Nephron progenitor cell (in vitro differentiated cells): Measurements from ENCODE around the gene VAMP8.
"Not testable (repeated sequence)": the region's sequence is repeated elsewhere in the genome, so short reads cannot be mapped to it uniquely, and the experiment has no call there.

ENCODE experiments used
- DNase-seq: peaks from one replicate; pipeline ENCODE4 v3.0.0; 2021
- H3K27ac Mint-ChIP-seq: 2 replicates; pipeline ENCODE4 v1.8.0; 2021; ENCODE audit warnings: mild to moderate bottlenecking, moderate library complexity, mixed read lengths
- H3K27me3 Mint-ChIP-seq: 2 replicates; pipeline ENCODE4 v1.8.0; 2021; ENCODE audit warnings: mild to moderate bottlenecking, low read depth, mixed read lengths; ENCODE audit not compliant: poor library complexity
- H3K36me3 Mint-ChIP-seq: 2 replicates; pipeline ENCODE4 v1.8.0; 2021; ENCODE audit warnings: low read depth, mixed read lengths
- H3K4me1 Mint-ChIP-seq: 2 replicates; pipeline ENCODE4 v1.8.0; 2021; ENCODE audit warnings: mixed read lengths
- H3K4me3 Mint-ChIP-seq: 2 replicates; pipeline ENCODE4 v1.8.0; 2021; ENCODE audit warnings: mild to moderate bottlenecking, moderate library complexity, mixed read lengths
- H3K9me3 Mint-ChIP-seq: 2 replicates; pipeline ENCODE4 v1.8.0; 2021; ENCODE audit warnings: mild to moderate bottlenecking, moderate library complexity, mixed read lengths
- CTCF ChIP-seq: fragments of 200-600 bp; sonication (generic); IDR thresholded peaks from 2 replicates; pipeline ENCODE4 v1.5.0; 2021; ENCODE audit warnings: antibody characterized with exemption

The VAMP8 gene

GRCh38 chr2:85540133-85540648 lies 37.2 kb upstream of the VAMP8 start:
- DNase-seq = no peak
- H3K27ac Mint-ChIP-seq = peak overlapping the region; percentile 89
- H3K4me1 Mint-ChIP-seq = peaks cover 68% of the 10 kb centered on the region
- no peaks in the 10 kb centered on the region for H3K27me3 Mint-ChIP-seq
- peaks cover 51% of the 10 kb centered on the region for H3K36me3 Mint-ChIP-seq
- no peak for TF ChIP-seq CTCF
- H3K4me3 Mint-ChIP-seq = peak overlapping the region; percentile 99
- no peaks in the 10 kb centered on the region for H3K9me3 Mint-ChIP-seq

- Mint-ChIP-seq H3K27me3 (no peaks in the 10 kb centered on the region), H3K9me3 (no peaks in the 10 kb centered on the region), H3K36me3 (peaks cover 49% of the 10 kb centered on the region), H3K4me3 (peak overlapping the region; percentile 99), H3K4me1 (peaks cover 65% of the 10 kb centered on the region), H3K27ac (peak overlapping the region; percentile 89)
- no peak for DNase-seq
- TF ChIP-seq CTCF = no peak
These were observed 36.1 kb upstream of the VAMP8 start for GRCh38 chr2:85541262-85541661.

GRCh38 chr2:85541753-85542457 lies 35.5 kb upstream of the VAMP8 start:
- Mint-ChIP-seq H3K27ac (peak overlapping the region; percentile 23), H3K4me1 (peaks cover 58% of the 10 kb centered on the region), H3K36me3 (peaks cover 47% of the 10 kb centered on the region), H3K4me3 (peak overlapping the region; percentile 99), H3K9me3 (no peaks in the 10 kb centered on the region), H3K27me3 (no peaks in the 10 kb centered on the region)
- DNase-seq = no peak
- TF ChIP-seq CTCF = no peak

GRCh38 chr2:85542777-85543176 lies 34.6 kb upstream of the VAMP8 start:
- Mint-ChIP-seq H3K4me3 (peak overlapping the region; percentile 99), H3K4me1 (peaks cover 50% of the 10 kb centered on the region), H3K27me3 (no peaks in the 10 kb centered on the region), H3K27ac (peak overlapping the region; percentile 55), H3K36me3 (peaks cover 47% of the 10 kb centered on the region), H3K9me3 (no peaks in the 10 kb centered on the region)
- no peak for DNase-seq
- TF ChIP-seq CTCF = no peak

- H3K36me3 Mint-ChIP-seq = peaks cover 47% of the 10 kb centered on the region
- not testable (repeated sequence) for H3K27me3 Mint-ChIP-seq, H3K9me3 Mint-ChIP-seq, DNase-seq
- H3K27ac Mint-ChIP-seq = peak overlapping the region; percentile 90
- H3K4me3 Mint-ChIP-seq = peak overlapping the region; percentile 10
- peaks cover 45% of the 10 kb centered on the region for H3K4me1 Mint-ChIP-seq
These were observed 33.1 kb upstream of the VAMP8 start for GRCh38 chr2:85544254-85544691.

GRCh38 chr2:85544915-85545779 lies 32.2 kb upstream of the VAMP8 start:
- not testable (repeated sequence) for DNase-seq, H3K9me3 Mint-ChIP-seq, H3K4me3 Mint-ChIP-seq, H3K27me3 Mint-ChIP-seq
- Mint-ChIP-seq H3K27ac (peak overlapping the region; percentile 90), H3K4me1 (peaks cover 52% of the 10 kb centered on the region), H3K36me3 (peaks cover 52% of the 10 kb centered on the region)
